ENCODE data around the gene SETDB1.
"Not testable (repeated sequence)": the region's sequence is repeated elsewhere in the genome, so short reads cannot be mapped to it uniquely, and the experiment has no call there.

SETDB1 gene

DNA sequence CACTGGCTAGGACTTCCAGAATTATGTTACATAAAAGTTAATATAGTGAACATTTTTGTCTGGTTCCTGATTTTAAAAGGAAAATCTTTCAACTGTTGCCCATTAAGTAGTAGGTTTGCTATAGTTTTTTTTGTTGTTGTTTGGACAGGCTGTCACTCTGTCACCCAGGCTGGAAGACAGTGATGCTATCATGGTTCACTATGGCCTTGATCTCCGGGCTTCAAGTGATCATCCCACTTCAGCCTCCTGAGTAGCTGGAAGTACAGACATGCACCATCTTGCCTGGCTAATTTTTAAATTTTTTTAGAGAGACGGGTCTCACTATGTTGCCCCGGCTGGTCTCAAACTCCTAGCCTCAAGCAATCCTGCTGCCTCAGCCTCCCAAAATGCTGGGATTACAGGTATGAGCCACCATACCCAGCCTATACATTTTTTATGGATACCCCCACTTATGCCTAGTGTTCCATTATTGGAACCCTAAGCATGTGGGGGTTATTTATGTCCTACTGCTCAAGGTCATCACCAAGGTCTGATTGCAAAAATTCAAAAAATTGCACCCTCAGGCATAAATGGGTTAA lies 32.7 kb upstream of the SETDB1 start:
- no peak for DNase-seq (ENCODE audit: low read depth in 2 of 2)
- TF ChIP-seq, protein P1, sequence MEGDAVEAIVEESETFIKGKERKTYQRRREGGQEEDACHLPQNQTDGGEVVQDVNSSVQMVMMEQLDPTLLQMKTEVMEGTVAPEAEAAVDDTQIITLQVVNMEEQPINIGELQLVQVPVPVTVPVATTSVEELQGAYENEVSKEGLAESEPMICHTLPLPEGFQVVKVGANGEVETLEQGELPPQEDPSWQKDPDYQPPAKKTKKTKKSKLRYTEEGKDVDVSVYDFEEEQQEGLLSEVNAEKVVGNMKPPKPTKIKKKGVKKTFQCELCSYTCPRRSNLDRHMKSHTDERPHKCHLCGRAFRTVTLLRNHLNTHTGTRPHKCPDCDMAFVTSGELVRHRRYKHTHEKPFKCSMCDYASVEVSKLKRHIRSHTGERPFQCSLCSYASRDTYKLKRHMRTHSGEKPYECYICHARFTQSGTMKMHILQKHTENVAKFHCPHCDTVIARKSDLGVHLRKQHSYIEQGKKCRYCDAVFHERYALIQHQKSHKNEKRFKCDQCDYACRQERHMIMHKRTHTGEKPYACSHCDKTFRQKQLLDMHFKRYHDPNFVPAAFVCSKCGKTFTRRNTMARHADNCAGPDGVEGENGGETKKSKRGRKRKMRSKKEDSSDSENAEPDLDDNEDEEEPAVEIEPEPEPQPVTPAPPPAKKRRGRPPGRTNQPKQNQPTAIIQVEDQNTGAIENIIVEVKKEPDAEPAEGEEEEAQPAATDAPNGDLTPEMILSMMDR (IDR thresholded peaks at IDR 0.05; ENCODE audit: low read depth, low read length), result no peak

GRCh38 chr1:150895618-150896017 lies 30.5 kb upstream of the SETDB1 start:
- TF ChIP-seq, protein P1 (IDR thresholded peaks at IDR 0.05; ENCODE audit: low read depth, low read length), result no peak
- peak in 1 of 2 donors; percentile 68 for DNase-seq (ENCODE audit: low read depth in 2 of 2)
- H3K4me3 ChIP-seq (replicated peaks in 1 of 2; ENCODE audit: low read depth in 2 of 2, low read length in 2 of 2), result no peak overlapping the region

More for the DNA sequence above, 32.7 kb upstream of the SETDB1 start:
- H3K4me3 ChIP-seq (replicated peaks in 1 of 2; ENCODE audit: low read depth in 2 of 2, low read length in 2 of 2), result no peak overlapping the region

DNA sequence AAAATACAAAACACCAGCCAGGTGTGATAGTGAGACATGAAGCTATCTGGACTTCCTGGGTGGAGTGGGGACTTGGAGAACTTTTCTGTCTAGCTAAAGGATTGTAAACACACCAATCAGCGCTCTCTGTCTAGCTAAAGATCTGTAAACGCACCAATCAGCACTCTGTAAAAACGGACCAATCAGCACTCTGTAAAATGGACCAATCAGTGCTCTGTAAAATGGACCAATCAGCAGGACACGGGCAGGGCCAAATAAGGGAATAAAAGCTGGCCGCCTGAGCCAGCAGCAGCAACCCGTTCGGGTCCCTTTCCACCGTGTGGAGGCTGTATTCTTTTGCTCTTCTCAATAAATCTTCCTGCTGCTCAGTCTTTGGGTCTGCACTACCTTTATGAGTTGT lies 26.4 kb upstream of the SETDB1 start:
- H3K4me3 ChIP-seq (replicated peaks in 1 of 2; ENCODE audit: low read depth in 2 of 2, low read length in 2 of 2); DNase-seq (ENCODE audit: low read depth in 2 of 2): not testable (repeated sequence)

DNA sequence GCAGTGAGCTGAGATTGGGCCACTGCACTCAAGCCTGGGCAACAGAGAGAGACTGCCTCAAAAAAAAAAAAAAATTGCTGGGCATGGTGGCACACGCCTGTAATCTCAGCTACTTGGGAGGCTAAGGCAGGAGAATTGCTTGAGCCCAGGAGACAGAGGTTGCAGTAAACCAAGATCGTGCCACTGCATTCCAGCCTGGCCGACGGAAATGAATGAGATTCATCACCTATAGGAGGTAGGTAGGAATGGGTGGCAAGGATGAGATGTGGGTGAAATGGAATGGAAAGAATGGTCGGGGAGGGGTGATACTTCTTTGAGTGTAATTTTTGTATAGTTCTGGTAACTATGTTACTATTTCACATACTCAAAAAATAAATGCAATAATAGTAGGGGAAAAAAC lies 23.8 kb upstream of the SETDB1 start:
- H3K4me3 ChIP-seq (replicated peaks in 1 of 2; ENCODE audit: low read depth in 2 of 2, low read length in 2 of 2), result no peak overlapping the region
- DNase-seq (ENCODE audit: low read depth in 2 of 2), result no peak
- TF ChIP-seq, protein P1 (IDR thresholded peaks at IDR 0.05; ENCODE audit: low read depth, low read length), result no peak

GRCh38 chr1:150902751-150903150 lies 23.4 kb upstream of the SETDB1 start:
- H3K4me3 ChIP-seq (replicated peaks in 1 of 2; ENCODE audit: low read depth in 2 of 2, low read length in 2 of 2), result no peak overlapping the region
- TF ChIP-seq, protein P1 (IDR thresholded peaks at IDR 0.05; ENCODE audit: low read depth, low read length), result no peak
- DNase-seq (ENCODE audit: low read depth in 2 of 2), result no peak

- DNase-seq (ENCODE audit: low read depth in 2 of 2), result no peak
- TF ChIP-seq, protein P1 (IDR thresholded peaks at IDR 0.05; ENCODE audit: low read depth, low read length), result no peak
- H3K4me3 ChIP-seq (replicated peaks in 1 of 2; ENCODE audit: low read depth in 2 of 2, low read length in 2 of 2), result no peak overlapping the region
Measured at GRCh38 chr1:150905301-150905700, 20.9 kb upstream of the SETDB1 start.

DNA sequence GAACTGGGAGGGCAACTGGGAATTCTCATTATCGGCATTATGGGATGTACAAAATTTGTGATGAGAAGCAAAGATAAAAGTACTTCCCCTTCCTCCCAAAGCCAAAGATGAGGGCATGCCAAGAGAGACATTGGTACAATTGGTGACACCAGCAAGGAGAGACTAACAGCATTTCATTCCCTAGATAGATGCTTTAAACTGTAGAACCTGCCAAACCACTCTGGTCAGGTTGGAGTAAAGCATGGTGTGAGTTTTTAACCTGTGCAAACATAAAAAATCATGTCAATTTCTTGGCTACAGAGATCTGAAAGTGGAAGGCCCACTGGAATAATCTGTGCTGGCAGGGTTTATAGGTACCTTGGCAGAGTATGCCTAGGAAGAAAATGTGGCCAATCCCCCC lies 19.8 kb upstream of the SETDB1 start:
- TF ChIP-seq, protein P1 (IDR thresholded peaks at IDR 0.05; ENCODE audit: low read depth, low read length), result no peak
- no peak for DNase-seq (ENCODE audit: low read depth in 2 of 2)

More for the DNA sequence above, 19.8 kb upstream of the SETDB1 start:
- H3K4me3 ChIP-seq (replicated peaks in 1 of 2; ENCODE audit: low read depth in 2 of 2, low read length in 2 of 2), result no peak overlapping the region

Measured in cardiac fibroblast (primary cell).